ENCODE data around the gene COL28A1.

DNA sequence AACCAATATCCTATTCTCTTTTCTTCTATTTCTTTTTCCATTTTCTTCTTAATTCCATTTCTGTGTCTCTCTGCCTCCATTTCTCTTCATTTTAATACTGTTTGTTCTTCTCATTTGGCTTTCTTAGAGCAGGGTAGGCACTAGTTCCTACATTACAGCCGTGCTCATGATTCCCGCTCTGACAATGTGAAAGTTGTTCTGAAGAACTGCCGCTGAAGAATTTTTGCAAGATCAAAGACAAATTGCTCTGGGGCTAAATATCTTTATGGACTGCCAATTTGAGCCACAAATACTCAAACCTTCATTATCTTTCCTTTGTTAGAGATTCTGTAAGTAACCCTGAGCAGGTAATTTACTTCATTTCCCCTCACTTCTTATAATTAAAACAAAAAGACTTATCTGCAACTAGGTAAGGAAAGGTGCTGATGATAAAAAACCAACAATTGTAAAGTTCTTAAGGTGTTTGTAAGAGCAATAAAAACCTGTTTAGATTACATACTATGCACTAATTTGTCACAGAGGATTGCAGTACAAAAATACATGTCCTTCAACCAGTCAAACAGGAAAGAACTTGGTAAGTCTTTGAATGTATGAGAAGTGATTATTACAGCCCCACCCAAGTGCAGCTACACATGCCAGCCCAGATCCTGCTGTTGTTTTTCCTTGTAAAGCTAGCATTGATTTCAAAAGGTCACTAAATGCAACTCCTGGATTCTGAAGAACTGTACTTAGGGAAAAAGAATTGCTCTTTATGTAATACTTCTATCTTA, 127.5 kb downstream of the COL28A1 start:
- TF ChIP-seq, protein P1, sequence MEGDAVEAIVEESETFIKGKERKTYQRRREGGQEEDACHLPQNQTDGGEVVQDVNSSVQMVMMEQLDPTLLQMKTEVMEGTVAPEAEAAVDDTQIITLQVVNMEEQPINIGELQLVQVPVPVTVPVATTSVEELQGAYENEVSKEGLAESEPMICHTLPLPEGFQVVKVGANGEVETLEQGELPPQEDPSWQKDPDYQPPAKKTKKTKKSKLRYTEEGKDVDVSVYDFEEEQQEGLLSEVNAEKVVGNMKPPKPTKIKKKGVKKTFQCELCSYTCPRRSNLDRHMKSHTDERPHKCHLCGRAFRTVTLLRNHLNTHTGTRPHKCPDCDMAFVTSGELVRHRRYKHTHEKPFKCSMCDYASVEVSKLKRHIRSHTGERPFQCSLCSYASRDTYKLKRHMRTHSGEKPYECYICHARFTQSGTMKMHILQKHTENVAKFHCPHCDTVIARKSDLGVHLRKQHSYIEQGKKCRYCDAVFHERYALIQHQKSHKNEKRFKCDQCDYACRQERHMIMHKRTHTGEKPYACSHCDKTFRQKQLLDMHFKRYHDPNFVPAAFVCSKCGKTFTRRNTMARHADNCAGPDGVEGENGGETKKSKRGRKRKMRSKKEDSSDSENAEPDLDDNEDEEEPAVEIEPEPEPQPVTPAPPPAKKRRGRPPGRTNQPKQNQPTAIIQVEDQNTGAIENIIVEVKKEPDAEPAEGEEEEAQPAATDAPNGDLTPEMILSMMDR (conservative IDR thresholded peaks at IDR 0.05): no peak
- no peak for TF ChIP-seq EZH2 (IDR thresholded peaks at IDR 0.05; ENCODE audit: low read depth)
